Sciatic nerve (tissue), 2 donors: Measurements from ENCODE around the gene SLC34A2. TPM values are rescaled to one million over a fixed set of nuclear protein-coding genes. Genes with fewer than 3 reads are reported as not detected.

ENCODE experiments used
- ATAC-seq: fragments of 200-7000 bp; cut with Tn5 transposase; one replicate; pipeline ENCODE4 v1.9.1; 2020; ENCODE audit warnings: mild to moderate bottlenecking, moderate library complexity
- DNase-seq: peaks from one replicate; pipeline ENCODE4 v3.0.0-alpha.2; 2020; ENCODE audit warnings: low spot score
- intact Hi-C: fragments of 100-400 bp; cut with DNase I; formaldehyde crosslinking; loops from one replicate; pipeline ENCODE4 v1.14.2; 2022
- total RNA-seq: library from RNA; stranded (reverse); fragmentation: NEBNext Ultra II Directional; extraction: Animal tissue kit (Norgen Biotek cat#: 25700); gene quantifications from one replicate; pipeline ENCODE4 v1.2.1, GENCODE V29; 2021
- donor health status: DM: no; HTN: no; CAD: no.
- donor health status: DM: no; HTN: no; CAD: no.

Gene SLC34A2
- total RNA-seq, 1 donor from 2014 or later = 2.5 TPM

GRCh38 chr4:25704516-25704915 lies 48.9 kb downstream of the SLC34A2 start:
- ATAC-seq (no peak), DNase-seq (no peak)
- intact Hi-C loops = no loop called here

- DNase-seq = no peak
- no peak for ATAC-seq
- intact Hi-C loops = no loop called here
Observed at GRCh38 chr4:25710637-25711036, 55.0 kb downstream of the SLC34A2 start.

GRCh38 chr4:25712611-25713010 lies 57.0 kb downstream of the SLC34A2 start:
- intact Hi-C loops = no loop called here
- no peak for ATAC-seq
- no peak for DNase-seq

- intact Hi-C loops = no loop called here
- ATAC-seq = no peak
- DNase-seq = no peak
Observed at GRCh38 chr4:25713812-25714211, 58.2 kb downstream of the SLC34A2 start.

GRCh38 chr4:25722964-25723363 lies 67.3 kb downstream of the SLC34A2 start:
- no peak for ATAC-seq
- no peak for DNase-seq
- intact Hi-C loops = loop anchor here (5.0 kb wide), 1 partner anchor 856 kb away; no protein-coding TSS in a partner anchor

- intact Hi-C loops = loop anchor here (5.0 kb wide), 1 partner anchor 856 kb away; no protein-coding TSS in a partner anchor
- ATAC-seq = no peak
- no peak for DNase-seq
Observed at GRCh38 chr4:25723409-25723808, 67.8 kb downstream of the SLC34A2 start.

GRCh38 chr4:25725870-25726269 lies 70.2 kb downstream of the SLC34A2 start:
- intact Hi-C loops = no loop called here
- ATAC-seq (no peak), DNase-seq (no peak)

GRCh38 chr4:25727711-25728493 lies 72.3 kb downstream of the SLC34A2 start:
- intact Hi-C loops = no loop called here
- no peak for DNase-seq
- no peak for ATAC-seq

Other genes starting within 250 kb of the SLC34A2 start
- gene SEL1L3, start 207.1 kb downstream of the SLC34A2 start, total RNA-seq = 17.1 TPM